OCI-LY1 (cell line): ENCODE data around the gene FRK.

Experiments
- H2AFZ ChIP-seq: fragments of 200-600 bp; sonication (generic), shearing (Covaris generic); 2 replicates; pipeline ENCODE4 v1.6.0; 2014; ENCODE audit warnings: antibody characterized with exemption, mild to moderate bottlenecking, low read length
- H3F3A ChIP-seq: fragments of 200-600 bp; sonication (generic), shearing (Covaris generic); 2 replicates; pipeline ENCODE4 v1.6.0; 2014; ENCODE audit warnings: mild to moderate bottlenecking, antibody characterized with exemption, low read length, moderate library complexity; ENCODE audit not compliant: insufficient read depth
- H3K27ac ChIP-seq: fragments of 200-600 bp; sonication (generic); 2 replicates; pipeline ENCODE4 v1.5.1; 2014; ENCODE audit warnings: low read length, mixed run types, mild to moderate bottlenecking, low read depth; ENCODE audit not compliant: poor library complexity, severe bottlenecking
- H3K27me3 ChIP-seq: fragments of 200-600 bp; sonication (generic); 2 replicates; pipeline ENCODE4 v1.6.0; 2014; ENCODE audit warnings: antibody characterized with exemption, mild to moderate bottlenecking, low read length, moderate library complexity; ENCODE audit not compliant: insufficient read depth
- H3K36me3 ChIP-seq: fragments of 200-600 bp; sonication (generic); 2 replicates; pipeline ENCODE4 v1.6.1; 2014; ENCODE audit warnings: mild to moderate bottlenecking, antibody characterized with exemption, low read length, moderate library complexity, mixed read lengths; ENCODE audit not compliant: insufficient read depth
- H3K4me1 ChIP-seq: fragments of 200-600 bp; sonication (generic); 2 replicates; pipeline ENCODE4 v1.5.1; 2014; ENCODE audit warnings: mild to moderate bottlenecking, low read length, moderate library complexity; ENCODE audit not compliant: insufficient read depth, severe bottlenecking
- H3K4me2 ChIP-seq: fragments of 200-600 bp; sonication (generic), shearing (Covaris generic); 2 replicates; pipeline ENCODE4 v1.6.1; 2014; ENCODE audit warnings: low read length
- H3K4me3 ChIP-seq: fragments of 200-600 bp; sonication (generic); 2 replicates; pipeline ENCODE4 v1.5.1; 2014; ENCODE audit warnings: low read length, low read depth, mild to moderate bottlenecking, mixed read lengths; ENCODE audit not compliant: poor library complexity, severe bottlenecking
- H3K79me2 ChIP-seq: fragments of 200-600 bp; shearing (Covaris generic); 2 replicates; pipeline ENCODE4 v1.6.1; 2016; ENCODE audit warnings: mixed run types, low read length, mixed read lengths; ENCODE audit not compliant: insufficient read depth
- H3K9ac ChIP-seq: fragments of 200-600 bp; sonication (generic), shearing (Covaris generic); 2 replicates; pipeline ENCODE4 v1.6.1; 2014; ENCODE audit warnings: mild to moderate bottlenecking, low read length, mixed read lengths
- H3K9me2 ChIP-seq: fragments of 200-600 bp; sonication (generic), shearing (Covaris generic); 2 replicates; pipeline ENCODE4 v1.6.1; 2014; ENCODE audit warnings: low read depth, mild to moderate bottlenecking, low read length, mixed read lengths
- H3K9me3 ChIP-seq: fragments of 200-600 bp; shearing (Covaris generic); 2 replicates; pipeline ENCODE4 v1.6.1; 2014; ENCODE audit warnings: low read length, mixed read lengths
- H4K20me1 ChIP-seq: fragments of 200-600 bp; sonication (generic), shearing (Covaris generic); 2 replicates; pipeline ENCODE4 v1.6.0; 2016; ENCODE audit warnings: mild to moderate bottlenecking, low read length; ENCODE audit not compliant: insufficient read depth
- CTCF ChIP-seq: fragments of 200-600 bp; sonication (generic), shearing (Covaris generic); IDR thresholded peaks from 2 replicates; pipeline ENCODE4 v1.5.1; 2017; ENCODE audit warnings: mild to moderate bottlenecking, antibody characterized with exemption, low read length, moderate library complexity, mixed read lengths
- EZH2 ChIP-seq: fragments of 200-600 bp; sonication (generic), shearing (Covaris generic); IDR thresholded peaks from 2 replicates; pipeline ENCODE4 v1.8.0; 2017; ENCODE audit warnings: borderline replicate concordance, mixed run types, mild to moderate bottlenecking, antibody characterized with exemption, low read length, moderate library complexity, mixed read lengths

FRK gene

GRCh38 chr6:116073765-116074440, 13.2 kb upstream of the FRK start:
- no peaks in the 10 kb centered on the region for H3K27me3 ChIP-seq
- H3K36me3 ChIP-seq: no peaks in the 10 kb centered on the region
- H3K9me3 ChIP-seq: no peaks in the 10 kb centered on the region
- no peaks in the 10 kb centered on the region for H3K9me2 ChIP-seq
- TF ChIP-seq CTCF (no peak), EZH2 (no peak)
- H3K4me2 ChIP-seq: no peak overlapping the region
- no peaks in the 10 kb centered on the region for H3K79me2 ChIP-seq
- no peaks in the 10 kb centered on the region for H3F3A ChIP-seq
- no peaks in the 10 kb centered on the region for H3K4me1 ChIP-seq
- no peak overlapping the region for H3K27ac ChIP-seq
- no peak overlapping the region for H2AFZ ChIP-seq
- no peaks in the 10 kb centered on the region for H4K20me1 ChIP-seq
- no peak overlapping the region for H3K4me3 ChIP-seq
- no peak overlapping the region for H3K9ac ChIP-seq

GRCh38 chr6:116072368-116072767, 11.7 kb upstream of the FRK start:
- H3K4me2 ChIP-seq: no peak overlapping the region
- TF ChIP-seq EZH2: no peak
- TF ChIP-seq CTCF: no peak
- no peaks in the 10 kb centered on the region for H4K20me1 ChIP-seq
- H2AFZ ChIP-seq: no peak overlapping the region
- H3K4me3 ChIP-seq: no peak overlapping the region
- H3K27me3 ChIP-seq: no peaks in the 10 kb centered on the region
- H3K9me3 ChIP-seq: no peaks in the 10 kb centered on the region
- H3K79me2 ChIP-seq: no peaks in the 10 kb centered on the region
- no peaks in the 10 kb centered on the region for H3K36me3 ChIP-seq
- H3K9me2 ChIP-seq: no peaks in the 10 kb centered on the region
- no peak overlapping the region for H3K27ac ChIP-seq
- H3F3A ChIP-seq: no peaks in the 10 kb centered on the region
- no peaks in the 10 kb centered on the region for H3K4me1 ChIP-seq
- no peak overlapping the region for H3K9ac ChIP-seq

- Histone ChIP-seq H3K9me2 (no peaks in the 10 kb centered on the region), H3K27ac (no peak overlapping the region), H3K4me2 (no peak overlapping the region), H3K9ac (no peak overlapping the region), H3K36me3 (no peaks in the 10 kb centered on the region), H3K79me2 (no peaks in the 10 kb centered on the region), H3K4me1 (no peaks in the 10 kb centered on the region), H3K27me3 (no peaks in the 10 kb centered on the region), H3K9me3 (no peaks in the 10 kb centered on the region), H3K4me3 (no peak overlapping the region), H4K20me1 (no peaks in the 10 kb centered on the region), H3F3A (no peaks in the 10 kb centered on the region), H2AFZ (no peak overlapping the region)
- no peak for TF ChIP-seq CTCF
- TF ChIP-seq EZH2: no peak
These were observed 10.1 kb upstream of the FRK start for GRCh38 chr6:116070616-116071389.
